GM12864 (cell line): ENCODE data around the gene RTN3.

Experiments used
- DNase-seq: peaks from one replicate; pipeline ENCODE4 v3.0.0-alpha.2; 2011; ENCODE audit warnings: low read depth
- H3K4me3 ChIP-seq: 2 replicates; pipeline ENCODE4 v1.5.1; 2011; ENCODE audit warnings: mild to moderate bottlenecking, low read depth, low read length, control low read depth
- CTCF ChIP-seq: IDR thresholded peaks from 2 replicates; pipeline ENCODE4 v1.5.1; 2011; ENCODE audit warnings: low read depth, mild to moderate bottlenecking, moderate library complexity, low read length, control low read depth, inconsistent platforms; ENCODE audit errors: missing control alignments

Gene RTN3

GRCh38 chr11:63719001-63719400 lies 37.7 kb downstream of the RTN3 start:
- no peak for TF ChIP-seq CTCF
- no peak overlapping the region for H3K4me3 ChIP-seq
- no peak for DNase-seq

- H3K4me3 ChIP-seq, result no peak overlapping the region
- no peak for DNase-seq
- no peak for TF ChIP-seq CTCF
These were observed 38.7 kb downstream of the RTN3 start for GRCh38 chr11:63719987-63720386.

- no peak for TF ChIP-seq CTCF
- DNase-seq, result no peak
- no peak overlapping the region for H3K4me3 ChIP-seq
These were observed 39.3 kb downstream of the RTN3 start for GRCh38 chr11:63720611-63721010.

- TF ChIP-seq CTCF, result no peak
- DNase-seq, result no peak
- H3K4me3 ChIP-seq, result no peak overlapping the region
These were observed 48.0 kb downstream of the RTN3 start for GRCh38 chr11:63729326-63729725.

- no peak overlapping the region for H3K4me3 ChIP-seq
- no peak for TF ChIP-seq CTCF
- no peak for DNase-seq
These were observed 55.6 kb downstream of the RTN3 start for GRCh38 chr11:63736864-63737263.

- no peak for TF ChIP-seq CTCF
- H3K4me3 ChIP-seq, result no peak overlapping the region
- DNase-seq, result no peak
These were observed 56.4 kb downstream of the RTN3 start for GRCh38 chr11:63737718-63738117.

GRCh38 chr11:63738720-63739360 lies 57.5 kb downstream of the RTN3 start:
- peak; percentile 33 for DNase-seq
- no peak overlapping the region for H3K4me3 ChIP-seq
- peak; percentile 78 for TF ChIP-seq CTCF
